NT2/D1 (cell line): ENCODE measurements around the gene KRTAP9-2.
"Not testable (repeated sequence)": the region's sequence is repeated elsewhere in the genome, so short reads cannot be mapped to it uniquely, and the experiment has no call there.

Experiments used
- DNase-seq: peaks from one replicate; pipeline ENCODE4 v3.0.0-alpha.2; 2011; ENCODE audit warnings: low read depth, low spot score
- H3K27me3 ChIP-seq: 2 replicates; pipeline ENCODE4 v1.6.0; 2011; ENCODE audit warnings: mild to moderate bottlenecking; ENCODE audit not compliant: insufficient read length, insufficient read depth
- H3K36me3 ChIP-seq: 2 replicates; pipeline ENCODE4 v1.6.1; 2011; ENCODE audit warnings: mild to moderate bottlenecking, low read length, mixed read lengths; ENCODE audit not compliant: insufficient read depth, insufficient read length
- H3K4me1 ChIP-seq: 2 replicates; pipeline ENCODE4 v1.5.1; 2011; ENCODE audit not compliant: insufficient read depth, insufficient read length
- H3K4me3 ChIP-seq: 2 replicates; pipeline ENCODE4 v1.5.1; 2011; ENCODE audit warnings: low read depth; ENCODE audit not compliant: insufficient read length
- H3K9ac ChIP-seq: 2 replicates; pipeline ENCODE4 v1.6.0; 2011; ENCODE audit warnings: low read depth; ENCODE audit not compliant: insufficient read length
- H3K9me3 ChIP-seq: 2 replicates; pipeline ENCODE4 v1.5.1; 2011; ENCODE audit warnings: mild to moderate bottlenecking, low read length; ENCODE audit not compliant: insufficient read depth
- SUZ12 ChIP-seq: IDR thresholded peaks from 2 replicates; pipeline ENCODE4 v1.6.1; 2011; ENCODE audit not compliant: insufficient read length, insufficient read depth; ENCODE audit errors: extremely low read depth
- YY1 ChIP-seq: IDR thresholded peaks from 2 replicates; pipeline ENCODE4 v1.6.1; 2011; ENCODE audit not compliant: insufficient read length, insufficient read depth
- ZNF274 ChIP-seq: IDR thresholded peaks from 2 replicates; pipeline ENCODE4 v1.6.1; 2011; ENCODE audit warnings: mild to moderate bottlenecking, low read depth, low read length

KRTAP9-2 gene

GRCh38 chr17:41265078-41265477 is 38.6 kb downstream of the KRTAP9-2 start, which contains the start of gene KRTAP9-6:
Gene KRTAP9-6, plus strand, starts transcription at chr17:41265378. Its CDS starts 0 bp downstream, at chr17:41265378.
- Histone ChIP-seq H3K4me3 (no peak within 1 kb of the TSS), H3K36me3 (no peaks in the 10 kb centered on the region), H3K4me1 (no peaks in the 10 kb centered on the region), H3K9me3 (no peaks in the 10 kb centered on the region), H3K9ac (no peak within 1 kb of the TSS), H3K27me3 (peaks cover 6% of the 10 kb centered on the region)
- DNase-seq = no peak
- TF ChIP-seq SUZ12 (no peak), YY1 (no peak), ZNF274 (no peak)

DNA sequence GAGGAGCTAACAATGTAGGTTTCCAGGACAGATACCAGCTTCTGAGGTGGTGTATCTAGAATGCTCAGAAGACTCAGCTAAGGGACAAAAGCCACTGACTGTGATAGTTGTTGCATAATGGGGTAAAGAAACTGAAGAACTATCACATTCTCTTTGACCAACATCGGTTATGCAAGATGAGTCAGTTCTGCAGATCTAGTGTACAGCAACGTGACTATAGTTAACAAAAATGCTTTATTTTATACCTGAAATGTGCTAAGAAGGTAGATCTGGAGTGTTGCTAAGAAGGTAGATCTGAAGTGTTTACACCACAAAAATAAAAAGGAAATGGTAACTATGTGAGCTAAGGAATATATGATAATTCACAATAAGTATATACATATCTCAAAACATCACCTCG is 41.3 kb downstream of the KRTAP9-2 start:
- Histone ChIP-seq H3K4me3 (no peak overlapping the region), H3K9me3 (no peaks in the 10 kb centered on the region), H3K4me1 (no peaks in the 10 kb centered on the region), H3K9ac (no peak overlapping the region), H3K27me3 (peaks cover 8% of the 10 kb centered on the region), H3K36me3 (no peaks in the 10 kb centered on the region)
- TF ChIP-seq YY1 (no peak), ZNF274 (no peak), SUZ12 (no peak)
- no peak for DNase-seq

GRCh38 chr17:41271323-41271722 is 44.9 kb downstream of the KRTAP9-2 start:
- H3K27me3 ChIP-seq, H3K9me3 ChIP-seq, H3K4me1 ChIP-seq, DNase-seq, H3K36me3 ChIP-seq, H3K4me3 ChIP-seq, H3K9ac ChIP-seq: not testable (repeated sequence)

DNA sequence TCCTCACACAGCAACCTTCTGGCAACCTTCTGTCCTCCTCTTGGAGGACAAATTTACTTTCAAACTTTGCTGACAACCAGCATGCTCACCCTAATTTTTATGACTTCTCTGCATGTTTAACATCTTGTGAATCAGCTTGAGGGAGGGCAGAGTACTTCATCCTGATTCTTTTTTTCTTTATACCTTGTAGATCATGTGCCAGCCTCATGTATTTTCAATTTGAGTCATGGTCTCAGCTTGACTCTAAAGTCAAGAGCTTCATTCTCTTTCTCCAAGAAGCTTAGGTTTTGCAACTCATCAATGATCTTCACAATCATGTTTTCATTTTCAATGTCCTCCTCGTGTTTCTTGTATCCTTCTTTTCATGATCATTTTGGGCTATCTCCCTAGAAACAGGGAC is 45.4 kb downstream of the KRTAP9-2 start:
- no peak for TF ChIP-seq SUZ12
- no peaks in the 10 kb centered on the region for H3K36me3 ChIP-seq
- no peaks in the 10 kb centered on the region for H3K4me1 ChIP-seq
- DNase-seq = no peak
- no peak overlapping the region for H3K9ac ChIP-seq
- H3K9me3 ChIP-seq = no peaks in the 10 kb centered on the region
- no peak overlapping the region for H3K4me3 ChIP-seq
- peaks cover 4% of the 10 kb centered on the region for H3K27me3 ChIP-seq

- H3K4me3 ChIP-seq, H3K9ac ChIP-seq, H3K36me3 ChIP-seq, H3K9me3 ChIP-seq, H3K27me3 ChIP-seq, DNase-seq, H3K4me1 ChIP-seq: not testable (repeated sequence)
Observed at GRCh38 chr17:41275648-41276190, 49.3 kb downstream of the KRTAP9-2 start, which contains the start of gene KRTAP9-7. Gene KRTAP9-7, plus strand, starts transcription at chr17:41275698. Its CDS starts 0 bp downstream, at chr17:41275698.
